Activated naive CD4-positive, alpha-beta T cell treated with Interleukin-2 at 50 U/mL for 16 hours (primary cell): Measurements from ENCODE around the gene SPHKAP.
"Not testable (repeated sequence)": the region's sequence is repeated elsewhere in the genome, so short reads cannot be mapped to it uniquely, and the experiment has no call there.

Source experiments
- DNase-seq: peaks from one replicate; pipeline ENCODE4 v3.0.0-alpha.2; 2020

SPHKAP gene, protein sequence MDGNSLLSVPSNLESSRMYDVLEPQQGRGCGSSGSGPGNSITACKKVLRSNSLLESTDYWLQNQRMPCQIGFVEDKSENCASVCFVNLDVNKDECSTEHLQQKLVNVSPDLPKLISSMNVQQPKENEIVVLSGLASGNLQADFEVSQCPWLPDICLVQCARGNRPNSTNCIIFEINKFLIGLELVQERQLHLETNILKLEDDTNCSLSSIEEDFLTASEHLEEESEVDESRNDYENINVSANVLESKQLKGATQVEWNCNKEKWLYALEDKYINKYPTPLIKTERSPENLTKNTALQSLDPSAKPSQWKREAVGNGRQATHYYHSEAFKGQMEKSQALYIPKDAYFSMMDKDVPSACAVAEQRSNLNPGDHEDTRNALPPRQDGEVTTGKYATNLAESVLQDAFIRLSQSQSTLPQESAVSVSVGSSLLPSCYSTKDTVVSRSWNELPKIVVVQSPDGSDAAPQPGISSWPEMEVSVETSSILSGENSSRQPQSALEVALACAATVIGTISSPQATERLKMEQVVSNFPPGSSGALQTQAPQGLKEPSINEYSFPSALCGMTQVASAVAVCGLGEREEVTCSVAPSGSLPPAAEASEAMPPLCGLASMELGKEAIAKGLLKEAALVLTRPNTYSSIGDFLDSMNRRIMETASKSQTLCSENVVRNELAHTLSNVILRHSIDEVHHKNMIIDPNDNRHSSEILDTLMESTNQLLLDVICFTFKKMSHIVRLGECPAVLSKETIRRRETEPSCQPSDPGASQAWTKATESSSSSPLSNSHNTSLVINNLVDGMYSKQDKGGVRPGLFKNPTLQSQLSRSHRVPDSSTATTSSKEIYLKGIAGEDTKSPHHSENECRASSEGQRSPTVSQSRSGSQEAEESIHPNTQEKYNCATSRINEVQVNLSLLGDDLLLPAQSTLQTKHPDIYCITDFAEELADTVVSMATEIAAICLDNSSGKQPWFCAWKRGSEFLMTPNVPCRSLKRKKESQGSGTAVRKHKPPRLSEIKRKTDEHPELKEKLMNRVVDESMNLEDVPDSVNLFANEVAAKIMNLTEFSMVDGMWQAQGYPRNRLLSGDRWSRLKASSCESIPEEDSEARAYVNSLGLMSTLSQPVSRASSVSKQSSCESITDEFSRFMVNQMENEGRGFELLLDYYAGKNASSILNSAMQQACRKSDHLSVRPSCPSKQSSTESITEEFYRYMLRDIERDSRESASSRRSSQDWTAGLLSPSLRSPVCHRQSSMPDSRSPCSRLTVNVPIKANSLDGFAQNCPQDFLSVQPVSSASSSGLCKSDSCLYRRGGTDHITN (N-terminal part only)

DNA sequence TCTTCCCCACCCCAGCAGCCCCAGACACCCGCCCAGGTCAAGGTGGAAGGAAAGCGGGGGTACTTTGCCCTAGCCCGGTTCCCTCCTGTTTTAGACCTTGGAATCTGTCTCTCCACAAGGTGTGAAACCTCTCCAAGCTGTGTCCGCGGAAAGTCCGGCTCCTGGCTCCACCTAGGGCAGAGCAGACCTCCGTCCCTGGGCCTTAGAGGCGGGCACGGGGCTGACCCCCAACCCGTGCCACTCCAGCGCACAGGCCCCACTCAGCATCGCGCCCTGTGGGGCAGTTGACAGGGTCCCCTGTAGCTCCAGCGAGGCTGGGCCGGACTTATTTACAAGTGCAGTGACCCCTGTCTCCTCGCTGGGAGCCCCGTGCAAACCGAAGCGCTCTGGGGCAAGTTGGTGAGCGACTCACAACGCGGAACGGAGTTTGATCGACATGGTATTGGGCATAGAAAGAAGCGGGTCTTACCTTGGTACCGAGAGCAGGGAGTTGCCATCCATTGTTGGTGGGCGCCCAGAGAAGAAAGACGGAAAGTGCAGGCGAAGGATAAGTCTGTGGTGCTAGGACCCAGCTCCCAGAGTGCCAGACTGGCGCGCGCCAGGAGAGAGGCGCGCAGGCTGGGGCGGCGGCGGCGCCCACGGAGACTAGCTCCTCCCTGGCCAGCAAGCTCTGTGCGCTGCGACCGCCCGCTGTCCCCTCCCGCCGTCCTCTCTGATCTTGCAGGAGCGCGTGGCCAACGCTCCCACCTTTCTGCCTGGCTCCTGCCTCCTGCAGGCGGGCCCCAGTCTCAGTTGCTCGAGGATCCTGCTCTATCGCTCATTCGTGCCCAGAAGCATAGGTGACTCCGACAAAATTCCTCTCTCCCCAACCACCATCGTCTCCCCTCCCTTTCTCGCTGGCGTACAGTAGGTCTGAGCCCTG is at the start of gene SPHKAP:
SPHKAP (minus strand) TSS at position 590 of the 922 bp plus-strand sequence; CDS start at position 501, 89 bp downstream.
- no peak for DNase-seq

DNA sequence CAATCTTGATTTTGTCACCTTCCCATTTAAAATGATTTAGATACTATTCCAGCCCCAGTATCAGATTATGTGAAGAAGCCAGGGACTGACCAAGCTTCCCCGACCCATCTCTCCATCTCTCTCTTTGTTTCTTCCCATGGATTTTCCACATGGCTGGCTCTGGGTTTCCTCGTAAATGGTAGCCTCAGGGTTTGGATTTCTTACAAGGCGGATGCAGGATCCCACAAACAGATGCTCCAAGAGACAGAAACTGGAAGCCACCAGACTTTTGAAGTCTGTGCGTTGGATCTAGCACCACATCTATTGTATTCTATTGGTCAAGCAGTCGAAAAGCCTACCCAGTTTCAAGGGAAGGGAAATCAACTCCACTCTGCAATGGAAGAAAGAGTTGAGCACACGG is 46.0 kb upstream of the SPHKAP start:
- DNase-seq, result no peak

DNA sequence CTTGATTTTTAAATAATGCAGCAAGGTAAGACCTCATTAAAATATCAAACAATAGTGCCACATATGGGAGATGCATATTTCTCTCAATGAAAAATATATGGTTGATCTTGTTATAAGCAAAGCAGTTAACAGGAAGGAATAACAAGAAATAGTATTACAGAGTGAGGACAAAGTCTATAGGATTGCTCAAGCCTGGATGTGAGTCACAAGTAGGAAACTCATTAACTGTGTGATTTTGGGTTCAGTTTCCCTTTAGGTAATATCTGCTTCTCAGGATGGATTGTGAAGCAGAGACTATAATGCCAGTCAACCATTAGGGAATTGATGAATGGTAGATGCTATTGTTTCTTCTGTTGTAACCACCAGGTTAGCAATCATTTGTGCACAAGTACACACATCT is 42.9 kb upstream of the SPHKAP start:
- no peak for DNase-seq

DNA sequence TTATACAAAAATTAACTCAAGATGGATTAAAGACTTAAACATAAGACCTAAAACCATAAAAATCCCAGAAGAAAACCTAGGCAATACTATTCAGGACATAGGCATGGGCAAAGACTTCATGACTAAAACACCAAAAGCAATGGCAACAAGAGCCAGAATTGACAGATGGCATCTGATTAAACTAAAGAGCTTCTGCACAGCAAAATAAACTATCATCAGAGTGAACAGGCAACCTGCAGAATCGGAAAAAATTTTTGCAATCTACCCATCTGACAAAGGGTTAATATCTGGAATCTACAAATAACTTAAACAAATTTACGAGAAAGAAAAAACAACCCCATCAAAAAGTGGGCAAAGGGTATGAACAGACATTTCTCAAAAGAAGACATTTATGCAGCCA is 37.1 kb upstream of the SPHKAP start:
- DNase-seq, result not testable (repeated sequence)

DNA sequence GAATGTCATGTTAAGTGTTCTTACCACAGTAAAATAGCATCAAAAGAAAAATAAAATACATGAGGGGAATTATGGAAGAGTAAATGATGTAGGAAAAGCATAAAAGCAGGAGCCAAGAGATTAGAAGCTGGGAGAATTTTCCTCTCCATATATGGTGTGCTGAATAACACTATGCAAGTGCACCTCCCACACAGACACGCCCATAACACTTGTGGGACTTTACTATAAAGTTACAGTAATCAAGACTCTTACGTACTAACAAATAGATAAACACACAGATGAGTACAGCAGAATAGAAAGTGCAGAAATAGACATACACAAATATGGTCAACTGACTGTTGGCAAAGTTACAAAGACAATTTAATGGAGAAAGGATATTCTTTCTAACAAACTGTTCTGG is 16.0 kb upstream of the SPHKAP start:
- DNase-seq, result no peak

DNA sequence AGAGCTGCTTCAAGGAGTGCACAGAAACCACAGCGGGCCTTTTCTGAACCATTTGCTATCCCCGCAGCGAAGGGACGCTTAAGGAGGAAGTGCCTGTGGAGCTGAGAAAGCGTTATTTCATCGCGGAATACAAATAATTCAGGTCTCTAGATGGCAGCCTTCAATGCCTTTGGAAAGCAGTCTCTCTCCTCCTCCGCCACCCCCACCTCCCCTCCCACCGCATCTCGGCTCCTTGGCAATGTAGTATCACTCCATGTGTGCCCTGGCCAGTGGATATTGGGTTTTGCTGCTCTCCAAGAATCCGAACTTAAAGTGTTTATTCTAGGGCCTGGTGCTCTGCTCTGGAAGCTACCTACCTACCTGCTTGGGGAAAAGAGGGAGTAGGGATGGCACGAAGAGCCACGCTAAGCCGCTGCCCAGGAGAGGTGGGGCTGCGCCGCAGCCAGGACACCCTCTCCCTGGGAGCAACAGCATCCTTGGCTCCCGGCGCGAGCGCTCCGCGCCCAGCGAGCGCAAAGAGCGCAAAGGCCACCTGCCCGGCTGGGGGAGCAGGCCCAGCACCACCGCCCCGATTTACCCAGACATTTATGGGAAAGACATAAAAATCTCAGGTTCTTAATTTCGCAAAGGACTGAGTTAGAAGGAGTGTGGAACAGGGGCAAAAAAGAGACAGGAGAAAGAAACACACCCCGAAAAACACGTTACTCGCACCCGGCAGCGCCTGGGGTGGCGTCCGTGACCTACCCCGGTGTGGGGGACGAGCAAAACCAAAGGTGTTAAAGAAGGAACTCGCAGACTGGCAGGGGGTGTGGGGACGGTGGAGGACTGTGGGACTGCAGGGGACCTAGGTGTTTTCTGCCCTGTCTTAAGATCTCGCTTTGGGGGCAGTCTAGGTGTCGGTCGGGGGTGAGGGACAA is 1.0 kb downstream of the SPHKAP start:
- no peak for DNase-seq

DNA sequence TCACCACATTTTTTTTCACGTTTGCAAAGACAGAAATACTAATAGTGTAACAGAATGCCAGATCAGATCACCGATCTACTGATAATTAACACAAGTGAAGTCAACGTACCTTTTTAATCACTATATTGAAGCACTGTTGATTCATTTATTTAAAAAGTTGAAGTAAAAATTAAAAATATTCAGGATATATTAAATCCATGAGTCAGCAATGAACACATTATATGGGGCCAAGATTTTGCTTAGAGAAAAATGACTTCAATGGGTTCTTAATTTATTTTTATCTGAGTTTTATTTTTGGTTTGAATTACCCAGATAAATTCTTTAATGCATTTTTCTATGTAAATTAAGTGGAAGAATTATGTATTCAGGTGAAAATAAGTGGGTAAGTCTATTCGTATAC is 14.2 kb downstream of the SPHKAP start:
- DNase-seq, result no peak

DNA sequence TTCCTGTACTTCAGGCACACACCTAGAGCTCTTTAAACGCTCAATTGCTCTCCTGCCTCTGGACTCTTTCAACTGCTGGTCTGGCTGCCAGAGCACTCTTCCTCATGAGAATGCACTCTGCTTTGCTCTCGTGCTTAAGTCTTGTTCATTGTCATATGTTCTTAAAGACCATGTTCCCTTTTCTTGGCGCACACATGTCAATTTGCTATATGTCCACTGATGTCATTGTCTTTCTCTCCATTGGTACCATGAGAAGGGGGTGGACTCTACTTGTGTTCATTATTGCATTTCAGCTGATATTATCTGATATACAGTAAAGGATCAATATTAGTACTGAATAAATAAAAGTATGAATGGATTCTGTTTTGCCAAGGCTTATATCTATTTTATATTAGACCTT is 16.8 kb downstream of the SPHKAP start:
- DNase-seq, result no peak

DNA sequence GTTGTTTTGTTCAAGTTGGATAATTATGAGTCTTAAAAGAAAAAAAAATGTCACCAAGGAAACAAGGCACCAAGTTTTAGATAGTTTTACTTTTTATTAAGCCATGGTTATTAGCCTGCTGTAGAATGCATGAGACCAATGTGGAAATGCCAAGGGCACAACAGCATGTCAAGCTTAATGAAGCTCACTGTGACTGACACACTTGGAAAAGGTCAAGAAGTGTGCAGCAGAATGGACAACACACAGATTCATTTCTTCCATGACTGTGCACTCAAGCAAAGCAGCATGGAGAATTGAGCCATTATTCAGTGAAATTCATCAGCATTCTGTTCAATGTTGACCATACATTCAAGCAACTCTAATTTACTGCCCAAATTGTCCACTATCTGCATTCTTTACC is 23.6 kb downstream of the SPHKAP start:
- DNase-seq, result no peak

DNA sequence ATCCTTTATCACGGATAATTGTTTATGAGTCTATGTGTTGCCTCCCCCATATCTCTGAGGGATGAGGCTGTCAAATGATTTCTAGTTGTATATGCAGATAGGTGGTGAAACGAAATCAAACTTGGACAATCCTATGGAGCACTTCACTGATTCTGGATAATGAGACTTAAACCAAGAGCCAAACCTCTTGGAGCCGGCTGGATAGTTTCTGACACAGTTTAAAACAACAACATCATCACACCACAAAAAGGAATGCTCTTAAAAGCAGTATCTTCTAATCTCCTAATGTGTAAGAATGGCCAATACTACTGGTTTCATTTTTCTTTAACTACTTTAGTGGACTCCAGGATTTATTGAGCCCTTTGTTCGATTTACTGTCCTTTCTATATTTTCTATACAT is 36.5 kb downstream of the SPHKAP start:
- DNase-seq, result no peak

DNA sequence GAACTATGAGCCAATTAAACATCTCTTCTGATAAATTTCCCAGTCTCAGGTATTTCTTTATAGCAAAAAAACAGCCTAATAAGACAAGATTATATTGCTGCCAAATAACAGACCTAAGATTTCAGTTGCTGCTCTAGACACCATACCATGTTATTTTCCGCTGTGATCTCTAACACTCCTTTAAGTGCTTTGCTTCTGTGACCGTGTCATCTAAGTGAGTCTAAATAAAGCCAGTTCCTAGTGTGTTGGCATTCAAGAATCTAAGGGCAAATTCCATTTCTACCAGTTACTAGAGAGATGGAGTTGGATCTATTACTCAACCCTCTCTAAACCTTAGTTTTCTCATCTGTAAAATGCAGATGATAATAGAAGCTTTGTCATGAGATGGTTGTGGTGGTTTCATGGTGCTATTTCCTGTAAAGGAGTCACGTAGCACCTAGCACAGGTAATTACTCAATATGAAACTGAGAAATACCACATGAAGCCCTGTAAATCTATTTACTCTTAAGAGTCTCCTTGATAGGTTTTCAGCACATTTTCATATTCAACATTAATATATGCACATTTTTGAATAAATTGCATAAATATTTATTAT is 40.5 kb downstream of the SPHKAP start:
- DNase-seq, result no peak

DNA sequence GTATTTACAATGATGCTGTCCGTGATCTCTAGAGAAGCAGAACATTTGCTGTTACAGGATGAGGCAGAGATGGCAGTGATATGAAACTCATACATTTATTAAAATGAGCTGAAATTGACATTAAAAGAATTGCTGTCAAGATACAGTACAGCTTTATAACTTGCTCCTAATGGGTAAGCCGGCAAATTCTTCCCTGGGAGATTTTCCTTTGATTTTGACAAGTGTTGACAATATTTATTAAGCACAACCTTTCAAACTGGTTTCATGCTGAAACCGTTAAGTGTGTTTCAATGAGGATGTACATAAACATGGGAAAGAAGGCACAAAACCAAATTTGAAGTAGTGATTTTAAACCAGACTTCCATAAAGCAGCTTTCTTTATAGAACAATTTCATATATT is 45.5 kb downstream of the SPHKAP start:
- DNase-seq, result no peak

DNA sequence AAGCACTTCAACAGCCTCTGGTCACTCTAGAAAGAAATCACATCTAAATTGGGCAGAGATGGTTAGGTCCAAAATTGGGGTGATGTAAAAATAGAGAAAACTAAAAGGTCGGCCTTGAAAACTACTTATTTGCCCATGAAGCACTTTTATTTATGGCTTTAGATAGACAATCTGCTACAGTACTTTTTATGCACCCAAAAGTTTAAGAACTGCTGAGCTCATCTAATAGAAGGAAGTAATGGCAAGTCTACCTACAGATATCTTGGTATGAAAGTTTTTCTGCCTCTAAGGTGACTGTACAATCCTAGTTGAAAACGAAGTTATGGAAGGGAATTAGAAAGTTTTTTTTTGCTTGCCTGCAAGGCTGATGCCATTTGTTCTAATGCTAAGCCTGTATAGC is 46.2 kb downstream of the SPHKAP start:
- no peak for DNase-seq

DNA sequence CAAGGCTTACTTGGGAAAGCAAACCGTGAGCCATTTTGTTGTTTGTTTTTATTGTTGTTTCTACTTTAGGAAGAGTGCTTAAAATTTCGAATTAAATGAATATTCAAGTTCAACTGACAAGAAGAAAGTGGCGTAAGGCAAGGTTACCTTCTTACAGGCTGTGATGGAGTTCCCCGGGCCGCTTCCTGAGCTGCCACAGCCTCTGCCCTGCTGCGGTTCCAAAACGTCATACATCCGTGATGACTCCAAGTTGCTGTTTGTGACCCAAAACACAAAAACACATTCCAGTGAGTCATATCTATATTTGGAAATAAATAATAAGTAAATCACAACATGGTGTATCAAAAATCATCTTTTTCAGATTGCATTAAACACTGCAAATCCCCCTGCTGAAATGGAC is 49.7 kb downstream of the SPHKAP start:
- DNase-seq, result no peak

DNA sequence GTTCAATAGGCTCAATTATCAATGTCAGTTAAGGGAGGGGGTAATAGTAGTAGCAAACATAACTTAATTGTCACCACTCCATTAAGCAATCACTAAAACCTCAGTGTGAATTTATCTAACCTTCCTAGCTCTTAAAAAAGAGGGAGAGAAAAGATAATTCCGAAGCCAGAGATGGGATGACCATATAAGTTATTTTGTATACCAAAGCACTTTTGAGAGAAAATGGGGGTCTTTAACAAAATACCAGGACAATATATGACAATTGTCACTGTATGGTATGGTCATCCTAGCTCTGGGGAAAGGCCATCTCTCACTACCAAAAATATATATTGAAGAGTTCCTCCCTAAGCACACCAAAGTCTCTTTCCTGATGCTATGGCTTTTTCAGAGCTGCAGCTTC is 55.1 kb downstream of the SPHKAP start:
- no peak for DNase-seq

DNA sequence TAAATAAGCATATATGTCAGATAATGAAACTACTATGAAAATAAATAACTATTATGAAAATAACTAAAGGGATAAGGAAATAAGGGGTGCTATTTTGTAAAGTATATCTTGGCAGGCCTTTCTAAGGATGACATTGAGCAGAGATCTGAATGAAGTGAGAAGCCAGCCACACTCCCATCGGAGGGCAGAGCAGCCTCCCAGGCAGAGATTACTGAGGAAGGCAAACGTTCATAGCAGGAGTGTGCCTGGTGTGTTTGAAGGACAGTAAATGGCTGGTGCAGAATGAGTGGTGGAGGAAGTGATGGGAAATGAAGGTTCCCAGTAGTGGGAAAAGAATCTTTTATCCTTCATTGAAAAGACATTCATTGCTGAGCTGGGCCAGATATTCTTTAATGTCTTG is 62.5 kb downstream of the SPHKAP start:
- DNase-seq, result no peak

DNA sequence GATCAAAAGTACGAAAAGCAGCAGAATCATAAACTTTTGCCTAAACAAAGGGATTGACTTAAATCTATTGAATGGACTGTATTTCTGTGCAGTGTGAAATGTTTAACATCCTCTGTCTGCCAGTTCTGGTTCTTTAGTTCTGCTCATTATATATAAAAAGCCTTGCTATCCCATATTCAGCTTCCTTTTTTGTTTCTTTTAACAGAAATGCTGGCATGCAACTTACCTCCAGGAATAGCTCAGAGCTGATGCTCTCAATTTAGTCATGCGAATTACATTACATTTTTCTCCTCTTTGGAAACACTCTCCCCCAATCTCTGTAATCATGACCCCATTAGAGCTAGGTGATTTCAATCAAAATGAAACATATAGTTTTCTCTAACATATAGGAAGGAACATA is 73.6 kb downstream of the SPHKAP start:
- DNase-seq, result no peak

DNA sequence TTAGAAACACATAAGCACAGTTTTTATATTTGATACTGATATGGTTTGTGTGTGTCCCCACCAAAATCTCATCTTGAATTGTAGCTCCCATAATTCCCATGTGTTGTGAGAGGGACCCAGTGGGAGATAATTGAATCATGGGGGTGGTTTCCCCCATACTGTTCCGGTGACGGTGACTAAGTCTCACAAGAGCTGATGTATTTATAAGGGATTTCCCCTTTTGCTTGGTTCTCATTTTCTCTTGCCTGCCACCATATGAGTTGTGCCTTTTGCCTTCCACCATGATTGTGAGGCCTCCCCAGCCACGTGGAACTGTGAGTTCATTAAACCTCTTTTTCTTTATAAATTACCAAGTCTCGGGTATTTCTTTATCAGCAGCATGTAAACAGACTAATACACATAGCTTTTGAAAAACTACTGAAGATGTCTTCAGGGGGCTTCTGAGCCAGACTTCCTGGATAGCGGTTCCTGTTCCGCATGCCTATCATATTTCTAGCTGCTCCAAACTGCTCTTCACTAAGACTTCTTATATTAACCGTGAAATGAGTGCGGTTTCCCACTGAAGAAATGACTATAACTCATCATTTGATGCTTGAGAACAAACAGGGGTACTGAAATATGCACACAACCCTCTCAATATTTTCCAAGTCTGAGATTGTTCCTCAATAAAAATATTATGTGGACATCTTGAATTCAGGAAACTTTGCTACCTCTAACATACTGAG is 75.8 kb downstream of the SPHKAP start:
- DNase-seq, result no peak

DNA sequence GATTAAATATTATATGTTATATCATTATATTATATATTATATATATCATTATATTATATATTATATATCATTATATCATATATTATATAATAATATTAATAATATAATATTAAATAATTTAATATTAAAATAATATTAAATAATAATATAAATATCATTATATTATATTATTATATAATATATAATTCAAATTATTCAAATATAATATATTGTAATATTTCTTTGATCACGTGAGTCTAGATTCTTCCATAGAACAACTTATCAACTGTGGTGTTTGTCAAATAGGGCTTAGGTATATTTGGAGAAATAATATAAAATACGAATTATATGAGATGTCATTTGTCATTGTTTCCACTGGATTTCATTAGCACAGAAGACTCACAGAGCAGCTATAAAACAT is 77.3 kb downstream of the SPHKAP start:
- DNase-seq, result no peak

DNA sequence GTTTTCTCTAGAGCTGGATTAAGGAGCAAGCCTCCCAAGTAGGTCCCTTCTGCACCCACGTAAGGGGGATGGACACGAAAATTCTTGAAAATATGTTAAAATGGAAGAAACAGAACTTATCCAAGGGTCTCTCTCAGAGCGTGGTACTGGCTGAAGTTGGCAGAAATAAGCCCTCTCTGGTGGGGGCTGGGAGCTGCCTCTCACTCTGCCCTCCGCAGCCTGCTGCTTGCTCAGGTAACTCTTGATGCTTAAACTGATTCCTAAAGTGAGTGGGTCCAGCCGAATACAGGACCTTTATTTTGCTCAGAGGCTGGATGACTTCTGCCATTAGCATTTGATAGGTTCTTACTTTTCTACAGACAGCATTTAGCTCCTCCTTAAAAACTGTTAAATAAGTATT is 78.1 kb downstream of the SPHKAP start:
- no peak for DNase-seq
